Heart left ventricle (tissue), 16 donors: ENCODE measurements around the gene CAND2. TPM values are rescaled to one million over a fixed set of nuclear protein-coding genes. Genes with fewer than 3 reads are reported as not detected.
A peak's percentile ranks its signal among the peaks of the same experiment; 100 is the strongest.

ENCODE experiments used
- ATAC-seq, 4 donors: fragments of 200-7000 bp; cut with Tn5 transposase; one replicate each; pipeline ENCODE4 v1.9.1; 2020 to 2022; ENCODE audit warnings: moderate library complexity in 4 of 4, mild to moderate bottlenecking in 3 of 4, moderate number of reproducible peaks in 1 of 4
- DNase-seq, 5 donors: peaks; one replicate each; pipeline ENCODE4 v3.0.0-alpha.2; 2020
- H3K27ac ChIP-seq, 12 donors: fragments of 200-600 bp; sonication (generic) in 4 of 12; one replicate each; pipeline versions ENCODE4 v1.5.0 to v1.8.0; 2016 to 2022; ENCODE audit warnings: mild to moderate bottlenecking in 2 of 12
- H3K27me3 ChIP-seq, 9 donors: fragments of 200-600 bp; sonication (generic) in 2 of 9; one replicate each; pipeline versions ENCODE4 v1.5.1 to v1.8.0; 2016 to 2022; ENCODE audit warnings: mild to moderate bottlenecking in 3 of 9
- H3K36me3 ChIP-seq, 9 donors: fragments of 200-600 bp; sonication (generic) in 2 of 9; one replicate each; pipeline versions ENCODE4 v1.5.0 to v1.8.0; 2018 to 2022; ENCODE audit warnings: mild to moderate bottlenecking in 2 of 9
- H3K4me1 ChIP-seq, 12 donors: fragments of 200-600 bp; sonication (generic) in 4 of 12; one replicate each; pipeline versions ENCODE4 v1.5.0 to v1.8.0; 2016 to 2022; ENCODE audit warnings: mild to moderate bottlenecking in 3 of 12
- H3K4me3 ChIP-seq, 12 donors: fragments of 200-600 bp; sonication (generic) in 4 of 12; one replicate each; pipeline versions ENCODE4 v1.5.0 to v1.8.0; 2017 to 2022; ENCODE audit warnings: mild to moderate bottlenecking in 9 of 12, moderate library complexity in 4 of 12
- H3K9me3 ChIP-seq, 12 donors: fragments of 200-600 bp; sonication (generic) in 4 of 12; one replicate each; pipeline versions ENCODE4 v1.5.0 to v1.8.0; 2016 to 2022; ENCODE audit warnings: mild to moderate bottlenecking in 1 of 12
- POLR2A ChIP-seq, 2 donors: fragments of 450-650 bp; IDR thresholded peaks; one replicate each; pipeline ENCODE4 v1.6.1; 2017; ENCODE audit warnings: antibody characterized with exemption in 2 of 2, mild to moderate bottlenecking in 2 of 2, moderate library complexity in 2 of 2
- WGBS, 4 donors: extraction: QIAGEN DNeasy Blood & Tissue Kit in 2 of 4; methylation state at CpG; one replicate each; pipeline versions ENCODE4 v1.1.5 to v1.1.7; 2013 to 2018; 5-methylcytosine and 5-hydroxymethylcytosine counted together
- intact Hi-C, 10 donors: fragments of 100-400 bp; cut with DNase I; formaldehyde crosslinking; loops; one replicate each; pipeline versions ENCODE4 v1.11.1 to v1.14.2; 2022
- polyA plus RNA-seq, 2 donors: library from polyadenylated mRNA; stranded (reverse); fragments of 200-250 nt; gene quantifications; one replicate each; pipeline ENCODE4 v1.2.3, GENCODE V29; 2013
- total RNA-seq, 9 donors: library from RNA; depleted of rRNA in 2 of 9; stranded (reverse); fragments of >200 nt in 2 of 9; fragmentation: NEBNext Ultra II Directional in 3 of 9; extraction: Animal tissue kit (Norgen Biotek cat#: 25700) in 3 of 9; gene quantifications; one replicate each; pipeline versions ENCODE4 v1.1.0 to v1.2.4, GENCODE V29; 2016 to 2023
- TF ChIP-seq, protein P1 (sequence below), 12 donors: fragments of 200-600 bp; sonication (generic) in 4 of 12; IDR thresholded peaks; one replicate each; pipeline versions ENCODE4 v1.5.0 to v1.8.0; 2018 to 2022; ENCODE audit warnings: antibody characterized with exemption in 12 of 12, mild to moderate bottlenecking in 5 of 12
- donor health status: ischemic (EF 13 %, LVEDD 7.1; RV severe dilation, severe dysfunction).
- donor health status: healthy with polysubstance abuse.
- donor health status: DM: no; HTN: yes; CAD: no.
- donor health status: DM: no; HTN: no; CAD: no.
- donor health status: ischemic (EF 25% LVEDD 6.9; RV normal size, moderate dysfunction).
- donor health status: ischemic (EF 25% LVEDD 5.7; RV mildly dilated, moderate dysfunction).
- donor health status: healthy.
- donor health status: DM: yes; HTN: yes; CAD: no.
- donor health status: ischemic (EF 35%, LVEDD 5.7; RV mildly dilated, moderate dysfunction).
- donor health status: nonischemic (EF 11% LVEDD 7.7; RV severe dilation, severe dysfunction).
- donor health status: DM: yes; HTN: yes; CAD: no.
- donor health status: PGD.
- donor health status: ischemic (EF 29% LVEDD 5.4; RV normal size, mild dysfunction).
- donor health status: nonischemic (EF 23%, LVEDD 6.1; RV moderate dilation, normal function).

The CAND2 gene
- total and polyA plus RNA-seq, 11 donors: 11.7 to 87.5 (median 67.2) TPM

GRCh38 chr3:12750658-12751071, 45.8 kb upstream of the CAND2 start:
- intact Hi-C loops: no loop called here
- Histone ChIP-seq H3K4me1 (peaks cover 0 to 20% (median 8%) of the 10 kb centered on the region in 12 donors), H3K27ac (peak overlapping the region in 11 of 12 donors; percentile 41 to 78 (median 64)), H3K4me3 (no peak overlapping the region), H3K9me3 (no peaks in the 10 kb centered on the region), H3K36me3 (no peaks in the 10 kb centered on the region), H3K27me3 (no peaks in the 10 kb centered on the region)
- 64 to 78% (median 68%) methylated on average over 4 of the region's 4 CpGs for WGBS, 4 donors
- ATAC-seq (peak in 3 of 4 donors; percentile 10 to 50 (median 43)), DNase-seq (peak in 1 of 5 donors; percentile 33)
- TF ChIP-seq, protein P1, sequence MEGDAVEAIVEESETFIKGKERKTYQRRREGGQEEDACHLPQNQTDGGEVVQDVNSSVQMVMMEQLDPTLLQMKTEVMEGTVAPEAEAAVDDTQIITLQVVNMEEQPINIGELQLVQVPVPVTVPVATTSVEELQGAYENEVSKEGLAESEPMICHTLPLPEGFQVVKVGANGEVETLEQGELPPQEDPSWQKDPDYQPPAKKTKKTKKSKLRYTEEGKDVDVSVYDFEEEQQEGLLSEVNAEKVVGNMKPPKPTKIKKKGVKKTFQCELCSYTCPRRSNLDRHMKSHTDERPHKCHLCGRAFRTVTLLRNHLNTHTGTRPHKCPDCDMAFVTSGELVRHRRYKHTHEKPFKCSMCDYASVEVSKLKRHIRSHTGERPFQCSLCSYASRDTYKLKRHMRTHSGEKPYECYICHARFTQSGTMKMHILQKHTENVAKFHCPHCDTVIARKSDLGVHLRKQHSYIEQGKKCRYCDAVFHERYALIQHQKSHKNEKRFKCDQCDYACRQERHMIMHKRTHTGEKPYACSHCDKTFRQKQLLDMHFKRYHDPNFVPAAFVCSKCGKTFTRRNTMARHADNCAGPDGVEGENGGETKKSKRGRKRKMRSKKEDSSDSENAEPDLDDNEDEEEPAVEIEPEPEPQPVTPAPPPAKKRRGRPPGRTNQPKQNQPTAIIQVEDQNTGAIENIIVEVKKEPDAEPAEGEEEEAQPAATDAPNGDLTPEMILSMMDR (IDR thresholded peaks at IDR 0.05): no peak
- TF ChIP-seq POLR2A (IDR thresholded peaks at IDR 0.05): no peak

GRCh38 chr3:12751571-12751970, 44.9 kb upstream of the CAND2 start:
- 40 to 59% (median 53%) methylated on average over 5 of the region's 5 CpGs for WGBS, 4 donors
- H3K27ac ChIP-seq: peak overlapping the region in 8 of 12 donors; percentile 37 to 78 (median 62)

GRCh38 chr3:12752102-12752501, 44.4 kb upstream of the CAND2 start:
- no peak for ATAC-seq
- Histone ChIP-seq H3K27me3 (no peaks in the 10 kb centered on the region), H3K36me3 (no peaks in the 10 kb centered on the region), H3K4me1 (peaks cover 0 to 20% (median 8%) of the 10 kb centered on the region in 12 donors), H3K27ac (peak overlapping the region in 6 of 12 donors; percentile 39 to 73 (median 62)), H3K4me3 (no peak overlapping the region), H3K9me3 (no peaks in the 10 kb centered on the region)
- intact Hi-C loops: no loop called here
- no peak for DNase-seq
- WGBS, 4 donors: 42 to 56% (median 46%) methylated on average over 3 of the region's 3 CpGs
- TF ChIP-seq, protein P1 (IDR thresholded peaks at IDR 0.05): no peak
- TF ChIP-seq POLR2A (IDR thresholded peaks at IDR 0.05): no peak

More at GRCh38 chr3:12751571-12751970, 44.9 kb upstream of the CAND2 start:
- TF ChIP-seq POLR2A (IDR thresholded peaks at IDR 0.05): no peak
- TF ChIP-seq, protein P1 (IDR thresholded peaks at IDR 0.05): no peak
- no peaks in the 10 kb centered on the region for H3K36me3 ChIP-seq
- no peaks in the 10 kb centered on the region for H3K9me3 ChIP-seq
- ATAC-seq: peak in 2 of 4 donors; percentile 66 to 87
- no peak for DNase-seq
- intact Hi-C loops: no loop called here
- H3K4me1 ChIP-seq: peaks cover 0 to 20% (median 8%) of the 10 kb centered on the region in 12 donors
- no peaks in the 10 kb centered on the region for H3K27me3 ChIP-seq
- no peak overlapping the region for H3K4me3 ChIP-seq

DNA sequence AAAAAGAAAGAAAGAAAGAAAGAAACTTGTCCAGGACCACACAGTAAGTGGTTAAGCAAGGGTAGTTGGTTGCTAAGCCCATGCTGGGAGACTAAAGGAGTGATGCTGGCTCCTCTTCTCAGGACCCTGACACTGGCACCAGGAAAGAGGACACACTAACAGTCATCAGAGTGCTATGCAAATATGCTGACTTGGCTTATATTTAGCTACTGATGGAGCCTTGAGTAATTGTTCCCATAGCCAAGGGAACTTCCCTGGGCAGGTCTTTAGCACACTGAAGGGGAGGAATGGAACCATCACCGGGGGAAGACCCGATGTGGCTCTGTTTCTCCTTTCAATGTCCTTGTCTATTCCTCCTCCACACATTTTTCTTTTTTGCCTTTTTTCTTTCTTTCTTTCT, 43.7 kb upstream of the CAND2 start:
- no peaks in the 10 kb centered on the region for H3K9me3 ChIP-seq
- H3K27ac ChIP-seq: no peak overlapping the region
- H3K4me1 ChIP-seq: peaks cover 0 to 23% (median 10%) of the 10 kb centered on the region in 12 donors
- no peaks in the 10 kb centered on the region for H3K36me3 ChIP-seq
- intact Hi-C loops: no loop called here
- ATAC-seq (peak in 1 of 4 donors; percentile 21), DNase-seq (no peak)
- no peaks in the 10 kb centered on the region for H3K27me3 ChIP-seq
- no peak overlapping the region for H3K4me3 ChIP-seq
- TF ChIP-seq POLR2A (IDR thresholded peaks at IDR 0.05): no peak
- TF ChIP-seq, protein P1 (IDR thresholded peaks at IDR 0.05): no peak
- WGBS, 4 donors: 80 to 85% (median 83%) methylated on average over 2 of the region's 2 CpGs
